SU-DHL-6 (cell line): ENCODE measurements around the gene MAPK11.

Experiments
- H2AFZ ChIP-seq: fragments of 200-600 bp; sonication (generic); 2 replicates; pipeline ENCODE4 v1.6.1; 2014; ENCODE audit warnings: low read depth, mild to moderate bottlenecking, moderate library complexity, mixed read lengths, antibody characterized with exemption, low read length; ENCODE audit not compliant: severe bottlenecking
- H3F3A ChIP-seq: fragments of 200-600 bp; shearing (Covaris generic); 2 replicates; pipeline ENCODE4 v1.6.0; 2016; ENCODE audit warnings: antibody characterized with exemption, mild to moderate bottlenecking; ENCODE audit not compliant: insufficient read depth
- H3K27ac ChIP-seq: fragments of 200-600 bp; sonication (generic); 2 replicates; pipeline ENCODE4 v1.5.1; 2016; ENCODE audit warnings: low read depth, mild to moderate bottlenecking, low read length, moderate library complexity, mixed read lengths
- H3K27me3 ChIP-seq: fragments of 200-600 bp; sonication (generic), shearing (Covaris generic); 2 replicates; pipeline ENCODE4 v1.6.0; 2014; ENCODE audit warnings: mild to moderate bottlenecking, low read length
- H3K36me3 ChIP-seq: fragments of 200-600 bp; sonication (generic); 2 replicates; pipeline ENCODE4 v1.6.1; 2014; ENCODE audit warnings: mild to moderate bottlenecking, low read length, mixed read lengths
- H3K4me2 ChIP-seq: fragments of 300-600, 200-600 bp; shearing (Covaris generic), sonication (generic); 2 replicates; pipeline ENCODE4 v1.6.0; 2014; ENCODE audit warnings: low read length, low read depth, mild to moderate bottlenecking; ENCODE audit not compliant: poor library complexity, severe bottlenecking
- H3K4me3 ChIP-seq: fragments of 200-600 bp; sonication (generic); 2 replicates; pipeline ENCODE4 v1.5.1; 2014; ENCODE audit warnings: antibody characterized with exemption, low read length, mild to moderate bottlenecking, mixed read lengths; ENCODE audit not compliant: insufficient read depth, poor library complexity, severe bottlenecking
- H3K79me2 ChIP-seq: fragments of 200-600 bp; sonication (generic); 2 replicates; pipeline ENCODE4 v1.6.1; 2014; ENCODE audit warnings: mild to moderate bottlenecking, low read length, moderate library complexity; ENCODE audit not compliant: insufficient read depth
- H3K9ac ChIP-seq: fragments of 200-600 bp; sonication (generic); 2 replicates; pipeline ENCODE4 v1.7.0; 2014; ENCODE audit warnings: mild to moderate bottlenecking, low read length
- H3K9me2 ChIP-seq: fragments of 200-600 bp; sonication (generic); replicated peaks from 2 replicates; pipeline ENCODE4 v1.6.1; 2014; ENCODE audit warnings: low read length; ENCODE audit not compliant: insufficient read depth
- H3K9me3 ChIP-seq: fragments of 200-600 bp; sonication (generic); 2 replicates; pipeline ENCODE4 v1.6.1; 2014; ENCODE audit warnings: low read length, mixed read lengths; ENCODE audit not compliant: insufficient read depth
- H4K20me1 ChIP-seq: fragments of 200-600 bp; sonication (generic); 2 replicates; pipeline ENCODE4 v1.6.1; 2014; ENCODE audit warnings: low read depth, mild to moderate bottlenecking, antibody characterized with exemption, low read length, moderate library complexity, mixed read lengths
- CTCF ChIP-seq: fragments of 200-600 bp; sonication (generic); IDR thresholded peaks from one replicate; pipeline ENCODE4 v1.5.1; 2017; ENCODE audit warnings: antibody characterized with exemption, mild to moderate bottlenecking, low read length, moderate library complexity; ENCODE audit not compliant: insufficient read depth, poor library complexity, severe bottlenecking
- EZH2phosphoT487 ChIP-seq: fragments of 200-600 bp; sonication (generic), shearing (Covaris generic); conservative IDR thresholded peaks from 2 replicates; pipeline ENCODE4 v1.6.1; 2018; ENCODE audit warnings: mild to moderate bottlenecking, antibody characterized with exemption, low read length, moderate library complexity, mixed read lengths

Gene MAPK11

GRCh38 chr22:50227579-50228215 is 42.5 kb downstream of the MAPK11 start:
- no peaks in the 10 kb centered on the region; the same call in 1 of the 2 replicates for H4K20me1 ChIP-seq
- no peaks in the 10 kb centered on the region for H3F3A ChIP-seq
- TF ChIP-seq EZH2phosphoT487 (no peak), CTCF (no peak)
- no peaks in the 10 kb centered on the region for H3K9me3 ChIP-seq
- no peaks in the 10 kb centered on the region for H3K79me2 ChIP-seq
- no peak overlapping the region for H3K4me2 ChIP-seq
- no peak overlapping the region for H2AFZ ChIP-seq
- no peak overlapping the region for H3K9ac ChIP-seq
- no peak overlapping the region for H3K4me3 ChIP-seq
- no peaks in the 10 kb centered on the region for H3K9me2 ChIP-seq
- no peaks in the 10 kb centered on the region for H3K36me3 ChIP-seq
- no peaks in the 10 kb centered on the region for H3K27me3 ChIP-seq
- H3K27ac ChIP-seq: no peak overlapping the region

DNA sequence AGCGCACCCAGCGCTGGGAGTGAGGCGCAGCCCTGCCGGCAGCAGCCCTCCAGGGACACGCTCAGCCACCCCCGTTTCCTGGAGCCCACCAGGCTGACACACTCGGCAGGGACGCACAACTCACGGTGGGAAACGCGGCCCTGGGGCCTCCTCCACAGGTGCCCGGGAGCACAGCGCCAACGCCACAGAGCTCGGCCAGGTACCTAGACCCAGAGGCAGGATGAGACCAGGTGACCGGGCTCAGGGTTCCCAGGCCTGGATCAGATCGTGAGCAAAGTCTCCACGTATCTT is 43.4 kb downstream of the MAPK11 start:
- TF ChIP-seq CTCF (no peak), EZH2phosphoT487 (no peak)
- Histone ChIP-seq H3K27me3 (no peaks in the 10 kb centered on the region), H3K9me2 (no peaks in the 10 kb centered on the region), H2AFZ (no peak overlapping the region), H4K20me1 (no peaks in the 10 kb centered on the region; the same call in 1 of the 2 replicates), H3K36me3 (no peaks in the 10 kb centered on the region), H3K4me3 (no peak overlapping the region), H3K4me2 (no peak overlapping the region), H3K9me3 (no peaks in the 10 kb centered on the region), H3K79me2 (no peaks in the 10 kb centered on the region), H3F3A (no peaks in the 10 kb centered on the region), H3K27ac (no peak overlapping the region), H3K9ac (no peak overlapping the region)

- Histone ChIP-seq H3K79me2 (no peaks in the 10 kb centered on the region), H3K36me3 (no peaks in the 10 kb centered on the region)
Measured at GRCh38 chr22:50226063-50226874, 43.9 kb downstream of the MAPK11 start.

More at GRCh38 chr22:50226063-50226874, 43.9 kb downstream of the MAPK11 start:
- no peak overlapping the region for H3K9ac ChIP-seq
- H3K4me3 ChIP-seq: no peak overlapping the region
- no peaks in the 10 kb centered on the region; the same call in 1 of the 2 replicates for H4K20me1 ChIP-seq
- H2AFZ ChIP-seq: no peak overlapping the region
- H3F3A ChIP-seq: no peaks in the 10 kb centered on the region
- no peaks in the 10 kb centered on the region for H3K9me2 ChIP-seq
- no peaks in the 10 kb centered on the region for H3K27me3 ChIP-seq
- no peak overlapping the region for H3K4me2 ChIP-seq
- H3K27ac ChIP-seq: no peak overlapping the region
- TF ChIP-seq EZH2phosphoT487: no peak
- TF ChIP-seq CTCF: no peak
- H3K9me3 ChIP-seq: no peaks in the 10 kb centered on the region
